Embryonic facial prominence (tissue), 1 donor: Measurements from ENCODE around the gene ATRIP.
A peak's percentile ranks its signal among the peaks of the same experiment; 100 is the strongest.
"Not testable (repeated sequence)": the region's sequence is repeated elsewhere in the genome, so short reads cannot be mapped to it uniquely, and the experiment has no call there.

Experiments
- DNase-seq: peaks from one replicate; pipeline ENCODE4 v3.0.0-alpha.2; 2016; ENCODE audit errors: extremely low spot score

Gene ATRIP

DNA sequence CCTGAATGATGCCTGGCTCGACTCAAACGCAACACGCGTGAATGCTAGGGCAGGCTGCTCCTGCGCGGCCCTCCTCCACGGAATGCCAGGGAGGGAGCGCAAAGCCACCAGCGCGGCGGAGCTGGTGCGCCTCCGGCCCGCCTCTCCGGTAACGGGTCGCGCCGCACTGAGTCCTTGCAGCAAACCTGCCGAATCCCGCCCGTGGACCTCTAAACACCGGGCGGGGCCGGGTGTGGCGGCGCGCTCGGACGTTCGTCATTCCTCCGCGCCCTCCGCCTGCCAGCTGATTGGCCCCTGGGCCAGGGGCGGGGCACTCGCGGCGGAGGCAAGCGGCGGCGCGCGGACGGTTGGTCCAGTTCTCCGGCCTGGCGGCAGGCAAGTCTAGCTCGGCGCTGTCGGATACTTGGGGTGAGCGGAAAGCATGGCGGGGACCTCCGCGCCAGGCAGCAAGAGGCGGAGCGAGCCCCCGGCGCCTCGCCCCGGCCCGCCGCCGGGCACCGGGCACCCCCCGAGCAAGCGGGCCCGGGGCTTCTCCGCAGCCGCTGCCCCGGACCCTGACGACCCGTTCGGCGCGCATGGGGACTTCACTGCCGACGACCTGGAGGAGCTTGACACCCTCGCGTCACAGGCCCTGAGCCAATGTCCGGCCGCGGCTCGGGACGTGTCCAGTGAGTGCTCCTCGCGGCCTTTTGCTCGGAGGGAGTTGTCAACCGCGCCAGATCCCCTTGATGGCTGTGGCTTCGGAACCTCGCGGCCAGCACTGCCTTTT, at the start of gene ATRIP:
Gene ATRIP (plus strand): TSS at position 313 of the 769 bp plus-strand sequence. CDS start 109 bp downstream, at position 422.
- DNase-seq: peak; percentile 66

DNA sequence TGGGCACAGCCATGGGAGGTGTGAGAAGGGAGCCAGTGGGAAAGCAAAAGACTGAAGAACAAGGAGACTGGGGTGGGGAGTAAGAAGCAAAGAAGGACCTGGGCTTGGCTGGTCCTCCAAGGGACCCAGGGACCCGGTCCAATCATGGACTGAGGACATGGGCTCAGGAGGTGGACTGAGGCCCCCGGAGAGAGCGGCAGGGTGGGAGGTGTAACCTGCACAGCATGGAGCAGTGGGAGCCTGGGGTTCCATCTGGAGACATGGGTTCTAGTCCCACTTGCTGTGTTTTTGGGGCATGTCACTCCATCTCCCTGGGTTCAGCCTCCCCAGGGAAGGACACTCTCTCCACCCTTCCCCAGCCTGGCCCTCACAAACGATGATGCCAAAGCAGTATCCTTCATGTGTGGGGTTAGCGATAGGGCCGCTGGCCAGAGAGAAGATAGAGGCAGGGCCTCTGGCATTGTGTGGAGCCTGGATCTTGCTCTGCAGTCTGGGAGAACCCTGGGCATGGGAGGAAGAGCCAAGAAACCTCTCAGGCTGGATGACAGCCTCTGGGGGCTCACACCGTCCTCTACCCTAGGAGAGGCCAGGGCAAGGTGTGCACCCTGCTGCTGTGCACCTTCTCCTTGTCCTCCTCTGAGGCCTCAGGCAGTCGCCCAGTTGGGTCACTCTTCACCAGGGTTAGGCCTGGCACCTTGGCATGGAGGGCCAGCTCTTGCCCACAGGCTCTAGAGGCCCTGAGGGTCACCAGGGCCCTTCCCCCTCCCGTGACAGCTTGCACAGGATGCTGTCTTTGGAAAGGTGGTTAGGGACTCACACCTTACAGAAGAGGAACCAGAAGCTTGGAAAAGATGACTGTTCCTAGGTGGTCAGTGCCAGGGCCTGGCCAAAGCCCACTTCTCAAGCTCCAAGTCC, 48.5 kb upstream of the ATRIP start:
- DNase-seq: no peak

DNA sequence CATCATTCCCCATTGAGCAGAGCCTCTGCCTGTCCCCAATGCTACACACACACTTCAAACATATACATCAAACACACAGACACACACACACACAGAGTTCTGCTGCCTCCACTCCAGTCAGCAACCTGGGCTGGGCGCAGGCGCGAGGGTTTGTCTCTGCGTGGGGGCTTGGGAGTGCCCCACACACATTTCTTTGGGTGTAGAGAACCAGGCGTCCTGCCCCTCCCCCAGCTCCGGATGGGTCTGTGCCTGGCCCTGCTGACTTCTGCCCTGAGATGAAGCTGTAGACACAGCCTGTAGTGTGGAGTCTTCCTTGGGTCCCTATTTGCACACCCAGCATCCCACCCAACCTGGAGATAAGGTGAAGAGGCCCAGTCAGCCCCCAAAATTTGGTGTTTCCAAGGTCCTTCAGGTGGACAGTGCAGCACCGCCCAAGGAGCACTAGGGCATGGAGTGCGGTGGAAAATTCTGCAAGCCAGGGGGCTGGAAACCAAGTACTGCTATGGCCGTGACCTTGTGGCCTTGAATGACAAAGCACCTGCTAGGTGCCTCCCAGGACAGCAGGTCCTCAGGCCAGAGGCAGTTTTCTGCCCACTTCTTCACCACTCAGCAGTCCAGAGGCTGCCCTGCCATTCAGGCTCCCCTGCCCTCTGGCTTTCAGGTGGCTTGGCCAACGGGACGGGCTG, 47.7 kb upstream of the ATRIP start:
- DNase-seq: no peak

DNA sequence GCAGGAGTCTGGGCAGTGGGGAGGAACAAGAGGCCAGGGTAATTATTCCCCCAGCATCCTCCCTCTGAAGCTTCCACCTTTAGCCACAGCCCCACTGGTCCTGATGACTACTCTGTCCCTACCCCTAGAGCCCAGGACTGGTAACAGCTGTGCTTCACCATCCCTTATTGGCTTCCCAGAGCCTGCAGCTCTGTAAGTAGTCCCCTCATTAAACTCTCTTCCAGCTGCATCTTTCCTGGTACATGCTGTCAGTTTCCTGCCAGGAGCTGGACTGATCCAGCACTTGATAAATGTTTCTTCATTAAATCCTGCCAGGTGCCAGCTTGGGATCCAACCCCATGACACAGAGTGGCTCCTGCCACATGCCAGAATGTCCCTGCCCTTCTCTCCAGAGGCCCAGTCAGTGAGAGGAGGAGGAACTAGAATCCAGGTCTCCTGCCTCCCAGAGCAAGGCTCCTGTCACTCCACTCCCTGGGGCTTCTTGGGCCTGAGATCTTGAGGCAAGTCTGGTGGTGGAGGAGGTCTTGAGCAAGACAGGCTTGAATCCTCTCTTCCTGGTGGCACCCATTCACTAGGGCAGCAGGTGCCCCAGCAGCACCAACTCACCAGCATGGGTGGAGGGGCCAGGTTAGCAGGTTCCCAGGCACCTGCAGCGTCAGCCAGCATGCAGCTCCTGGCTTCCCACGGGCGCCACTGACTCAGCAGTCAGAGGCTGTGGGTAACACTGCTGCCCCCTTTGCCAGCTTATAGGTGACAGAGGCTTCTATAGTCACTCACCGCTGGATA, 47.0 kb upstream of the ATRIP start:
- no peak for DNase-seq

DNA sequence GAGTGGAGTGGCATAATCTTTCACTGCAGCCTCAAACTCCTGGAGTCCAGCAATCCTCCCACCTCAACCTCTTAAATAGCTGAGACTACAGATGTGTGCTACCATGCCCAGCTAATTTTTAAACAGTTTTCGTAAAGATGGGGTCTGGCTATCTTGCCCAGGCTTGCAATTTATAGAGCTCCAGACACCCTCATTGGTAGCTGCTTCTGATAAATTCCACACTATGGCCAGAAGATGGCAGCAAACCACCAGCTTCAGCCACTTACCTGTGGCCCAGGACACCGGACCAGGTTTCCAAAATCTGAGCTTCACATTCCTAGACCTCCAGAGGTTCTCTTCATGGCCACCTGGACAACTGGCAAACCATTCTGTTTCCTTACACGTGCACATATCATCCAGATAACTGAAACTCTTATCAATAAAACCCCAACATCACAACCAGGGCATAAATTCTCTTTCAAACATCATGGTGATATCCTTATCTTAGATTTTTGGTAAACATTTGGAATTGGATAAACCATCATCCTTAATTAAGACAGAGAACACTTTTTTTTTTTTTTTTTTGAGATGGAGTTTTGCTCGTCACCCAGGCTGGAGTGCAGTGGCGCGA, 45.6 kb upstream of the ATRIP start:
- peak; percentile 13 for DNase-seq

DNA sequence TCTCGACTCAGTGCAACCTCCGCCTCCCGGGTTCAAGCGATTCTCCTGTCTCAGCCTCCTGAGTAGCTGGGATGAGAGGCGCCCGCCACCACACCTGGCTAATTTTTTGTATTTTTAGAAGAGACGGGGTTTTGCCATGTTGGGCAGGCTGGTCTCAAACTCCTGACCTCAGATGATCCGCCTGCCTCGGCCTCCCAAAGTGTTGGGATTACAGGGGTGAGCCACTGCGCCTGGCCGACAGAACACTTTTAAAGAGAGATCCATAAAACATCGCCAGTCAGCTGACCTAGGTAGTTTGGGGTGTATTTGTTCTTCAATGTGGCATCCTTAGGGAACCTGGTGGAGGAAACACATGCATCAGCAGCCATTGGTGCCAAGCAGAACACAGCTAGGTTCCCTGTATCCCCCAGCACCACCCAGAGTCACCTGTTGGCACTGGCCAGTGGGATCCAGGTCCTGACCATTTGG, 45.1 kb upstream of the ATRIP start:
- not testable (repeated sequence) for DNase-seq

DNA sequence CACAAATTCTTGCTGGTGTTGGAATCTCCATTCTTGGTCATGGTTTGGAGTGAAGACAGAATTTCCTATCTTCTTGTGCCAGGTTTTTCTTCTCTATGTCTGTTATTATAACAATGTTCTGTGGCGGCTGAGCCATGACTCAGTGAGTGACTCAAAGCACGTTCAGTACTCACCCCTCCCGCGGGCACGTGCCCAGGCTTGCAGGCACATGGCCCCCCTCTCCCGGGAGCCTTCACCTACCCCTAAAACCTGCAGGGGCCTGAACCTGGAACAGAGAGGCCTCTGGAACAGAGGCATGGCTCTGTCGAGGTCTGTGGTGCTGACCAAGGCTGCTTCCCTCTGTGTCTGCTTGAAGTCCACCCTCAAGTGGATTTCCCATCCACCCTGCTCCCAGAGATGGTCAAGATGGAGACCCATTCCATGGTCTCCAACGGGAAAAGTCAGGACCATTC, 44.2 kb upstream of the ATRIP start:
- no peak for DNase-seq

DNA sequence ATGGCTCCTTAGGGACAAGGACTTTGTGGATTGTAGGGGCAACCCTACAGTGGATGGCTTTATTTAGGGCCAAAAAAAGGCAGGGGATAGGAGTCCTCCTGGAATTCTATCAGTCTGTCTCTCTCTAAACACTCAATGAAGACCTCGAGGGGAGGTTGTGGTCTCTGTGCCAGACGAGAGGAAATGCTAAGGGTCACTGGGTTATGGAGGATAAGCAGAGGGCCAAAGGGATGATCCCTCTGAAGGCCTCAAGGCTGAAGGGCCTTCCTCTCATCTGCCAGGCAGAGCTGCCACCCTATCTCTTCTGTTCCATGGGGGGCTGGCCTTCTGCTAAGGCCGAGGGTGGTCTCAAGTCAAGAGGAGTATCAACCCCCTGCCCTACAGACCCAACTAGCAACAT, 43.6 kb upstream of the ATRIP start:
- DNase-seq: no peak

DNA sequence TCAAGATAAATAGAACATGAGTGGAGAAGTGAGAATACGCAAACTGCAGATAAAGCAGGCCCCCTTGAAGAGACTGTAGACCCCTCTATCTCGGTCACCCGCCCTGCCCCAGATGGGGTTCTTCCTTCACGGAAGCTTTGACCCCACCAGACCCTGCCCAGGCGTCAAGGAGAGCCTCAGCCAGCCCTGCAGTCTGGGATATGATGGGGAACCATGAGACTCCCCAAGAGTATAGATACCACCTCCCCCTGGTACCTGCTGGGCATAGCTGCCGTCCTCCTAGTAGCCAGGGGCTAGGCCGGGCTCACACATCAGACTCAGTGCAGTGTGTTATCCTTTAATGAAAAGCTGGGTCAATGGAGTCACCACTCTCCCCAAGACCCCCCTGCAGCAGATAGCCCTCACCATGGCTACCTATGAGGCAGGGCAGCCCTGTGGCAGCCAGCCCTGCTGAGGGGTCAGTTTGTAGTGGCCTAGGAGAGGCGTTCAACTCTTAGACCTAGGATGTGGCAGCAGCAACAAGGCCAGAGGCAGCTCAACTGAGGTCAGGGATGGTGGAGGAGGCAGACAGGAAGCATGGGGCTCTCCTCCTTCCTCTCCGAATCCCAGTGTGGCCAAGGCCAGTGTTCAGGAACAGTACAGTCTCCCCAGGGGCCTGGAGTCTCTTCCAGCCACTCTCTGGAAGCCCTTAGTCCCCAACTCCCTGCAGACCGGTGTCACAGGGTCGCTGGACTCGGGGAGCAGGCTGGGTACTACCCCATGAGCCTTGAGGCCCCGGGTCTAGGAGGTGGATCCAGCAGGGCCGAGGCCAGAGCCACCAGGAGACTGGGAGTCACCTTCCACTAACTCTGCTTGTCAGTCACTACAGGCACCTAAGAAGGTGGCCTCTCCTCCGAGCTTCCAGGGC, 42.8 kb upstream of the ATRIP start:
- DNase-seq: no peak

DNA sequence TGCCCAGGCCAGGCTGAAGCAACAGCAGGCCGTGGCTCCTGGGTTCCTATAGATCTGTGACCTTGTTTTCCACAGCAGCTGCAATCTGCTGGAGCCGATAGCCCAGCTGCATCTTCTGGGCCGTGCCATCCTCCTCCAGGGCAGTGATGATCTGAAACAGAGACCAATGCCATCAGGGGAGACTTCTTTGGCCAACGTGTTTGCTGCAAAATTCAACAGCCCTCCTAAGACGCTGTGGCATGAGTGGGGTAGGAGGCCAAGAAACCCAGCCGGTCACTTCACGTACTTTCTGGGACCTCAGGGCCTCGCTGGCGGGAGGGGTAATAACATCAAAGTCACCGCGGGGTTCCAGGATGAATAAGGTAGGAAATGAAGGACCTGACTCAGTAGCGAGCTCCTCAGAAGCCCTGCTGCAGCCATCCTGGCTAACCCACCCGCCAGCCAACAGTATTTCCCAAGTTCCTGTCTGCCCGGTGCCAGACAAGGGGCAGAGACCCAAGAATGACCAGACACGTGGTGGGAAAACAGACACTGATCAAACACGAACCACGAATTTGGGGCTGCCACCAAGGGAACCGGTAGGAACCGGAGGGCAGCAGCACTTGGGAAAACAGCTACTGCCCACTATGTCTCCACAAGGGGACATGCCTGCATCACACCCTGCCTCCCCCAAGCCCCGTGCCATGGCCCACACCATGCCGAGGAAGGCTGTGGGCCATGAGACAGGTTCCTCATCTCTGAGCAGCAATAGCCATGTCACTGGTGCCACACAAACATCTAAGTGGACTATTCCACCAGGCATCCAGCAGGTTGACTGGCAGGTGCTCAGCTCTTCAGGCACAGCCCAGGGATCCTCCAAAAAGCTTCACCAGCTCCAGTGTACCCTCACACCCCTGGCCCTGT, 41.8 kb upstream of the ATRIP start:
- DNase-seq: no peak

DNA sequence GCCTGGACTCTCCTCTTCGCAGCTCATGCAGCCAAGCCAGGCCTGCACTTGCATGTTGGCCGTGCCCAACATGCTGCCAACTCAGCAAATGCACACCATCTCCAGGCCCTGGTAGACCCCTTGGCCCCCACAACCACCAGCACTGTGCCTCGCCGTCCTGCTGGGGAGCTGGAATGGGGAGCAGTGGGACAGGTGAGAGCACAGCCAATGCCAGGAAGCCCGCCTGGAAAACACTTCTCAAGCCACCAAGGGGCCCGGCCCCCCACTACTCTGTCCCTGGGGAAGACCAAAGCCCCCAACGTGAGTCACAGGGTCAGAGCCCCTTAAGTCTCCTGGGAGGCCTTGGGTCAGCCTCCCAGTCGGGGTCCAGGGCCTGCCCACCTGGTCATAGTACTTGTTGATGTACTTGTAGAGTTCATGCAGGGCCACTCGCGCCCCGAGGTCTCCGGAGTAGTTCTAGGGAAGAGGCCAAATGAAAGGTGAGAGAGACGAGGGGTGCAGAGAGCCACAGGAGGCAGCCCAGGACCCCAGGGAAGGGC, 41.1 kb upstream of the ATRIP start:
- DNase-seq: no peak

DNA sequence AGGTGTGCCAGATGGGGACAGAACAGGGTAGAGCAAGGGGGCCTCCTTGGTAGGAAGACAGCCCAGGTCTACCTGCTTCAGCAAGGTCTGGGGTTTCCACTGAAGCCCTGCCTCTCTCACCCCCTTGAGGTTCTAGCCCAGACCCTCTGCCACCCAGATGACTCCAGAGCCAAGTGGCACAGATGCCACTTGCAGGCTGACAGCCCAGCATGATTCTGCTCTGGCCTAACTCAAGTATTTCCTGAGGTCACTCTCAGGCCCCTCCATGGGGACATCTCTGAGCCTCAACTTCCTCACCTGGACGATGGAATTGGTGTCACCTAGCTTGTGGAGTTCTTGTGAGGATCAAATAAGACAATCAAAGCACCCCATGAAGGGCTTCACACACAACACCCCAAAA, 40.6 kb upstream of the ATRIP start:
- no peak for DNase-seq

DNA sequence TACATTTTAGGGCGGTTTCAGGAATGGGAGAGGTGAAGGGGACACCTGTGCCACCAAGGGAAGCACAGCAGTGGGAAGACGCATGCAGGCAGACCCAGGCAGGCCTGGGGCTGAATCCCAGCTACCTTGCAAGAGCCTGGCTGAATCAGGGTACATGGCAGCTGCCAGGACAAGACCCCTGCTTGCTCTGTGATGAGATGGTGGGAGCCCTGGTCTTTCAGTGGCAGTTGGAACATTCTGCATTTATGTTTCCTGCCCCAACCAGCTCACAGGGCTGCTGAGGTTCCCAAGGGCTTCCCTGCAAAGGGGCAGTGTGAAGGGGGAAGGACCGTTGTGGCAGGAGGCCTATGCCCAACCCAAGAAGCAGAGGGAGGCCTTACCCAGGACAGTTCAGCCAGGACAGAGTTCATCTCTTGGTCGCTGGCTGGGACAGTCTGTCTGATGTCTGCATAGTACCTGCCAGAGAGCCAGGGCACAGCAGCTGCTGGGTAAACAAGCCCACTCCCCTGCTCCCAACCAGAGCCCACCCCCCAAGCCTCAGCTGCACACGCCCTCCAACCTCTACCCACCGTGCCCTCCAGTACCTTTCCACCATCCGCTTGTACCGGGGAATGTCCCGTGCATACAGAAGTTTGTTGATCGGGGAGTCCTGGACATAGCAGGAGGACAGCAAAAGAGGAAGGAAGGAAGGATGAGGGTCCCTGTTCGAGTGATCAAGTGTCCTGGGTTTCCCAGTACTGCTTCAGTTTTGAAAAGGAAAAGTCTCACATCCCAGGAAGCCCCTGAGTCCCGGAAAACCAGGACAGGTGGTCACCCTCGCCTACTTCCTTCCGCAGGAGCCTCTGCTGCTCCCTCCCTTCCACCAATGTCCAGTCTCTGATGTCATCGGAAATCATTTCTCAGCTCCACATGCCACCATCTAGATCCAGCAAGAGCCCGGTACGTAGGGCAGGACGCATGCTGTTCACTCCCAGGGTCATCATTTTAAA, 39.8 kb upstream of the ATRIP start:
- DNase-seq: no peak

DNA sequence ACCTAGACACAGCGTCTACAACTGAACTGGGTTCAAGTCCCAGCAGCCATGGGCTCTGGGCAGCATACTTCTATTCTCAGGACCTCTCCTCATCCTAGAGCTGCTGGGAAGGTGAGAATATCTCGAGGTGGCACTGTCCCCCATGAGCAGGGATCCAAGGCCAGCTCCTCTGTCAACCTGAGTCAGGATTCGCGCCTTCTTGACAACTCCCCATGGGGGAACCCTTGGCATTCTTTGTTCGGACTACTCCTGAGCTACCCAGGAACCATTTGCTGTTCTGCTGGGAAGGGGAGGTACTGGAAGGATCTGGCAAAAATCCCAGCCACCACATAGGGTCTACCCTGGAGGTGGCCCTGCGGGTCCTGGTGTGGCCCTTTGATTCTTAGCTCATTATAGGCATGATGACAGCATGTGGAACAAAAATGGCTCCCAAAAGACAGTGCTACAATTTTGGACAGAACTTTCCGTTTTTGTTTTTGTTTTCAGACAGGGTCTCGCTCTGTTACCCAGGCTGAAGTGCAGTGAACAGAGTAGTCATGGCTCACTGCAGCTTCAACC, 38.9 kb upstream of the ATRIP start:
- no peak for DNase-seq

DNA sequence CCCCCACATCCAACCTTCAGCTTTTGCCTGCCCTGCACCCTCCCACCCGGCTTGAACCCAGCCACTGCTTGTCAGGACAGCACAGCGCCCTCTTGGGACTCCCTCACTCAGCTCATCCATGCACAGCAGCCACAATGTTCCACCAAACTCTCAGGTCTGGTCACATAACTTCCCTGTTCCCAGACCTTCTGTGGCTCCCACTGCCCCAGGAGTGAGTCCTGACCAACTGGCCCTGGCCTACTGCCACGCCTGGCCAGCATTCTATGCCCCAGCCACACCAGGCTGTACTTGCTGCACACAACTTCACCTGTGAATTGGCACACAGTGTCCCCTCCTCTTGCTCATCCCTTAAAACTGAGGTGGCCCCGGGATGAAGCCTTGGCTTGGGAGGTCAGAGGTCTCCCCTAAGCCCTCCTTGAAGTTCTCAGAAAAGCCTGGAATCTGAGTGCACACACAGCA, 37.7 kb upstream of the ATRIP start:
- DNase-seq: no peak

DNA sequence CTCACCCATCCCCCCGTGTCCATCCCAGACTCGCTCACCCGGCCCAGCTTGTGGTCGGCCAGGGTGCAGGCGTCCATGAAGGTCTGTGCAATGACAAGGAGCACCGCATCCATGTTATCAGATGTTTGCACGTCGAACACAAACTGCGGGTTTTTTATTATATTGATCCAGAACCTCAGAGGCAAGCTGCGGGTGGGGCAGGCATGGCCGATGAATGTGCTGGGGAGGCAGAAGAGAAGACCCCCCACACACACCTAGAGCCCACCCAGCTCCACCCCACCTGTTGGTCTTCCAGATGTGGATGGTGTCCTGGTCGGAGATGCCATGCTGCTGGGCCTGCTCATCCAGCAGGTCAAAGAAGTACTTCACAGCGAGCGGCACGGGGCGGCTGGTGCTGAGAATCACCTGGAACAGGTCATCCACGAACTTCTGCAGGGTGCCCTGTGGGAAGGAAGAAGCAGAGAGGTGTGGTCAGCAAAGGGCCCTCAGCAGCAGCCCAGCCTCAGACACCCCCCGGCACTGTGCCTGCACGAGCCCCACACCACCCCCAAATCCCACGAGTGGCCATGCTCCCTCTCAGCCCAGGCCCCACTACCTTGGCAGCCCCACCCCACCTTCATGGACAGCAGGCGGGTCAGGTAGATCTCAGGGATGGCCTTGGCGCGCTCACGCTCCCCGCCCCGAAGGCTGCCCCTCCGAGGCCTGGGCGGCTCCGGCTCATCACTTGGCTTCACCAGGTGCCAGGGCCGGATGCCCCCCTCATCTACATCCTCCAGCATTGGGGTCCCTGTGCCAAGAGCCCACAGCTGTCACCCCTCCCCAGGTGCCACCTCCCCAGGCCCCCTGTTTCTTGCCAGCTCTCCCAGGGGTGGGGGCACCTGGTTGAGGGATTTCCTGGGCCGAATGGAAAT, 37.0 kb upstream of the ATRIP start:
- no peak for DNase-seq
